Gastrocnemius medialis (tissue), 4 donors: ENCODE results near the gene GMNN. TPM values are rescaled to one million over a fixed set of nuclear protein-coding genes. Genes with fewer than 3 reads are reported as not detected.
"Not testable (repeated sequence)": the region's sequence is repeated elsewhere in the genome, so short reads cannot be mapped to it uniquely, and the experiment has no call there.

ENCODE experiments used
- ATAC-seq, 2 donors: fragments of 150-250 bp; one replicate each; pipeline ENCODE4 v1.9.1; 2016
- DNase-seq, 2 donors: peaks; one replicate each; pipeline ENCODE4 v3.0.0-alpha.2; 2019
- H3K27ac ChIP-seq, 4 donors: fragments of 200-600 bp; sonication (generic); 1 replicate in 1 of 4; 2 replicates in 3 of 4; pipeline ENCODE4 v1.5.1; 2016 to 2018; ENCODE audit warnings: mild to moderate bottlenecking in 2 of 4, moderate library complexity in 1 of 4
- H3K27me3 ChIP-seq, 3 donors: fragments of 200-600 bp; sonication (generic) in 2 of 3; 1 replicate in 1 of 3; 2 replicates in 2 of 3; pipeline versions ENCODE4 v1.5.1 to v1.6.0; 2016 to 2019; ENCODE audit warnings: mild to moderate bottlenecking in 1 of 3, moderate library complexity in 1 of 3
- H3K36me3 ChIP-seq, 2 donors: fragments of 200-600 bp; sonication (generic) in 1 of 2; one replicate each; pipeline ENCODE4 v1.5.1; 2017 to 2018
- H3K4me1 ChIP-seq, 2 donors: fragments of 200-600 bp; sonication (generic) in 1 of 2; one replicate each; pipeline ENCODE4 v1.5.1; 2016 to 2017; ENCODE audit warnings: mild to moderate bottlenecking in 2 of 2
- H3K4me3 ChIP-seq, 4 donors: fragments of 200-600 bp; sonication (generic) in 3 of 4; 1 replicate in 1 of 4; 2 replicates in 3 of 4; pipeline ENCODE4 v1.5.1; 2016 to 2019; ENCODE audit warnings: mild to moderate bottlenecking in 2 of 4
- H3K9me3 ChIP-seq, 3 donors: fragments of 200-600 bp; sonication (generic) in 2 of 3; 1 replicate in 1 of 3; 2 replicates in 2 of 3; pipeline ENCODE4 v1.5.1; 2016 to 2019
- POLR2A ChIP-seq, 2 donors: fragments of 450-650 bp; IDR thresholded peaks; one replicate each; pipeline ENCODE4 v1.6.1; 2017; ENCODE audit warnings: antibody characterized with exemption in 2 of 2, mild to moderate bottlenecking in 2 of 2, moderate library complexity in 2 of 2
- in situ Hi-C, 4 donors: fragments of 200-750 bp; cut with MboI; loops; one replicate each; pipeline versions ENCODE4 v1.15.0 to v1.8.0; 2017; ENCODE audit warnings: low sequenced_read_pairs in 4 of 4
- intact Hi-C: fragments of 100-400 bp; cut with DNase I; formaldehyde crosslinking; loops from one replicate; pipeline ENCODE4 v1.15.1; 2023; ENCODE audit warnings: low total_unique reads
- total RNA-seq, 4 donors: library from RNA; depleted of rRNA; stranded (reverse); fragments of >200 nt; gene quantifications; one replicate each; pipeline versions ENCODE4 v1.1.0 to v1.2.3, GENCODE V29; 2016
- TF ChIP-seq, protein P1 (sequence below), 5 experiments: fragments of 450-650 bp in 3 of 5; fragments of 200-600 bp in 2 of 5; sonication (generic) in 2 of 5; IDR thresholded peaks in 4 of 5; conservative IDR thresholded peaks in 1 of 5; 1 replicate in 4 of 5; 2 replicates in 1 of 5; pipeline ENCODE4 v1.5.1; 2016 to 2019; ENCODE audit warnings: antibody characterized with exemption in 5 of 5, mild to moderate bottlenecking in 3 of 5, moderate library complexity in 3 of 5

Gene GMNN
- total RNA-seq, 4 donors from 2014 or later = 2.6 to 4.4 (median 3.3) TPM

DNA sequence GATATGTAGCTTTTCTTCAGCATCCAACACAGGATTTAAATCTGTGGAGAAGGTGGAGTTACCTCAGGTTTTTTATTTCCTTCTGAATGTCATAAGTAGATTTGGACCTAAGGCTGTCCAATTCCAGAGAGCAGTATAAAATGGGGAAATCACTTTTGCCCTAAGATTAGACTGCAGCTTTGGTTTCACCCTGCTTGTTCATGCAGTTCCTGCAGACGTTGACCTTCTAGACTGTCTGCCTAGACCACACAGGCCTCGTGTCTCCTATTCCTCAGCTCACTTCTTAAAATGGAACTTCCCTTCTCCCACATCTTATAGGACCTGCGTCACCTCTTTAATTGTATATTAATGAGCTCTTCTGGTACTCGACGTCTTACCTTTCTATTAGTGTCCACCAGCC is 29.8 kb upstream of the GMNN start:
- intact Hi-C loops (no loop called here), in situ Hi-C loops (no loop called here)
- DNase-seq (no peak), ATAC-seq (no peak)
- Histone ChIP-seq H3K9me3 (no peaks in the 10 kb centered on the region), H3K27me3 (no peaks in the 10 kb centered on the region), H3K36me3 (no peaks in the 10 kb centered on the region), H3K4me3 (no peak overlapping the region), H3K27ac (no peak overlapping the region), H3K4me1 (no peaks in the 10 kb centered on the region)
- TF ChIP-seq, protein P1, sequence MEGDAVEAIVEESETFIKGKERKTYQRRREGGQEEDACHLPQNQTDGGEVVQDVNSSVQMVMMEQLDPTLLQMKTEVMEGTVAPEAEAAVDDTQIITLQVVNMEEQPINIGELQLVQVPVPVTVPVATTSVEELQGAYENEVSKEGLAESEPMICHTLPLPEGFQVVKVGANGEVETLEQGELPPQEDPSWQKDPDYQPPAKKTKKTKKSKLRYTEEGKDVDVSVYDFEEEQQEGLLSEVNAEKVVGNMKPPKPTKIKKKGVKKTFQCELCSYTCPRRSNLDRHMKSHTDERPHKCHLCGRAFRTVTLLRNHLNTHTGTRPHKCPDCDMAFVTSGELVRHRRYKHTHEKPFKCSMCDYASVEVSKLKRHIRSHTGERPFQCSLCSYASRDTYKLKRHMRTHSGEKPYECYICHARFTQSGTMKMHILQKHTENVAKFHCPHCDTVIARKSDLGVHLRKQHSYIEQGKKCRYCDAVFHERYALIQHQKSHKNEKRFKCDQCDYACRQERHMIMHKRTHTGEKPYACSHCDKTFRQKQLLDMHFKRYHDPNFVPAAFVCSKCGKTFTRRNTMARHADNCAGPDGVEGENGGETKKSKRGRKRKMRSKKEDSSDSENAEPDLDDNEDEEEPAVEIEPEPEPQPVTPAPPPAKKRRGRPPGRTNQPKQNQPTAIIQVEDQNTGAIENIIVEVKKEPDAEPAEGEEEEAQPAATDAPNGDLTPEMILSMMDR (IDR thresholded peaks at IDR 0.05 in 4 of 5, conservative IDR thresholded peaks at IDR 0.05 in 1 of 5) = no peak
- TF ChIP-seq POLR2A (IDR thresholded peaks at IDR 0.05) = no peak

DNA sequence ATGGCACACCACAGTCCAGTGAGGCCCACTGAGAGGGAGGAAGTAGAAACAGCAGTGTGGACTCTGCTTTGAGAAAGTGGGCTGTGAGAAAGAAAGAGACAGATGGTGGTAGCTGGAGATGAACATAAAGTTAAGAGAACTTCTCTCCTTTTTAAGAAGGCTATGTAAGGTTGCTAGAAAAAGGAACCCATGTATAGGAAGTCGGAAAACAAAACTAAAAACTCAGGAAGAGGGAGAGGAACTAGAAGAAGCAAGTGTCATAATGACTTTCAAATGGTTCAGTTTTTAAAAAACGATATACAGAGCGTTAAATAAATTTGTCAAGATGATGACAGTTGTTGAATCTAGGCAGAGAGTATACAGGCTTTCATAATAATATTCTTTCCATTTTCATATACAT is 25.4 kb upstream of the GMNN start:
- intact Hi-C loops = no loop called here
- no peaks in the 10 kb centered on the region for H3K4me1 ChIP-seq
- no peak for DNase-seq
- no peak overlapping the region for H3K4me3 ChIP-seq
- no peaks in the 10 kb centered on the region for H3K36me3 ChIP-seq
- TF ChIP-seq POLR2A (IDR thresholded peaks at IDR 0.05) = no peak
- TF ChIP-seq, protein P1 (IDR thresholded peaks at IDR 0.05 in 4 of 5, conservative IDR thresholded peaks at IDR 0.05 in 1 of 5) = no peak
- ATAC-seq = no peak
- H3K9me3 ChIP-seq = no peaks in the 10 kb centered on the region
- no peak overlapping the region for H3K27ac ChIP-seq
- in situ Hi-C loops = no loop called here
- H3K27me3 ChIP-seq = no peaks in the 10 kb centered on the region

GRCh38 chr6:24750878-24751277 is 23.9 kb upstream of the GMNN start:
- H3K4me3 ChIP-seq, in situ Hi-C loops, intact Hi-C loops, H3K27me3 ChIP-seq, H3K36me3 ChIP-seq, H3K27ac ChIP-seq, DNase-seq, H3K9me3 ChIP-seq, H3K4me1 ChIP-seq, ATAC-seq: not testable (repeated sequence)

DNA sequence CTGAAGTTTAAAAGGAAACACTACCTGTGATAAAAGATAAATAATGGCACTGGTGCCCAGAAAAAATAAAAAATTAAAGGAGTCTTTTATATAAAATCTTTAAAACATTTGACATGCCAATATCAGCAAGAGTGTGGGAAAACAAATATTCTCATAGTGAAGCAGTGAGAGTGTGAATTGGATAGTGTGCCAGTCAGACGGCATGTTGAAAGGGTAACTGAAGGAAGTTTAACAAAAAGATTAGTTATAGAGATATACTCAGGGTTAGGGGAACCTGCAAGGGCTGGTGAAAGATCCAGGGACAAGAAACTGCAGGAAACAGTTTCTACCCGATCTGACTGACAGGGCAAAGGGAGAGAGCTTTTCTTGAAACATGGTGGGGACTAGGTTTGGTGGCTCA is 22.2 kb upstream of the GMNN start:
- in situ Hi-C loops = no loop called here
- TF ChIP-seq, protein P1 (IDR thresholded peaks at IDR 0.05 in 4 of 5, conservative IDR thresholded peaks at IDR 0.05 in 1 of 5) = no peak
- no peak for TF ChIP-seq POLR2A (IDR thresholded peaks at IDR 0.05)
- Histone ChIP-seq H3K4me1 (no peaks in the 10 kb centered on the region), H3K36me3 (no peaks in the 10 kb centered on the region), H3K9me3 (no peaks in the 10 kb centered on the region), H3K4me3 (no peak overlapping the region), H3K27me3 (no peaks in the 10 kb centered on the region), H3K27ac (no peak overlapping the region)
- no peak for ATAC-seq
- intact Hi-C loops = no loop called here
- no peak for DNase-seq

DNA sequence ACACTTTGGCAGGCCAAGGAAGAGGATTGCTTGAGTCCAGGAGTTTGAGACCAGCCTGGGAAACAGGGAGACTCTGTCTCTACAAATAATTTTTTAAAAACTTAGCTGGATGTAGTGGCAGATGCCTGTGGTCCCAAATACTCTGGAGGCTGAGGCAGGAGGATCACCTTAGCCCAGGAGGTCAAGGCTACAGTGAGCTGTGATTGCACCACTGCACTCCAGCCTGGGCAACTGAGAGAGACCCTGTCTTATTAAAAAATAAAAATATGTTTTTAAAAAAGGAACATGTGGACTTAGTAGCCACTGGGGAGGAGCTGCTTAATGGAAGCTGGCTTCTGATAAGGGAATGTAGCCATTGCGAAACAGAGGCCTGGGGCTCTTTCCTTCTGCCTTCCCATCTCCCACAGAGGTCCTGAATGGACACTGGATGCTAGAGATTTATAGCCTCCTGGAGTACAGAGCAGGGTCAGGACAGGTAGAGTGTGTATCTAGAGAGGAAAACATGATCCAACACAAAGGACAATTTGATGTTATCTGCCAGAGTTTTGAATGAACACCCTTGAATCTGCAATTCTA is 21.7 kb upstream of the GMNN start:
- Histone ChIP-seq H3K27ac (no peak overlapping the region), H3K27me3 (no peaks in the 10 kb centered on the region), H3K4me1 (no peaks in the 10 kb centered on the region), H3K4me3 (no peak overlapping the region), H3K36me3 (no peaks in the 10 kb centered on the region), H3K9me3 (no peaks in the 10 kb centered on the region)
- in situ Hi-C loops = no loop called here
- ATAC-seq (no peak), DNase-seq (no peak)
- TF ChIP-seq POLR2A (IDR thresholded peaks at IDR 0.05) = no peak
- TF ChIP-seq, protein P1 (IDR thresholded peaks at IDR 0.05 in 4 of 5, conservative IDR thresholded peaks at IDR 0.05 in 1 of 5) = no peak
- intact Hi-C loops = no loop called here
